ENCODE measurements around the gene CCDC187. TPM values are rescaled to one million over a fixed set of nuclear protein-coding genes. Genes with fewer than 3 reads are reported as not detected.
"Not testable (repeated sequence)": the region's sequence is repeated elsewhere in the genome, so short reads cannot be mapped to it uniquely, and the experiment has no call there.

The CCDC187 gene
- polyA plus RNA-seq, 1 donor = 2.2 TPM

DNA sequence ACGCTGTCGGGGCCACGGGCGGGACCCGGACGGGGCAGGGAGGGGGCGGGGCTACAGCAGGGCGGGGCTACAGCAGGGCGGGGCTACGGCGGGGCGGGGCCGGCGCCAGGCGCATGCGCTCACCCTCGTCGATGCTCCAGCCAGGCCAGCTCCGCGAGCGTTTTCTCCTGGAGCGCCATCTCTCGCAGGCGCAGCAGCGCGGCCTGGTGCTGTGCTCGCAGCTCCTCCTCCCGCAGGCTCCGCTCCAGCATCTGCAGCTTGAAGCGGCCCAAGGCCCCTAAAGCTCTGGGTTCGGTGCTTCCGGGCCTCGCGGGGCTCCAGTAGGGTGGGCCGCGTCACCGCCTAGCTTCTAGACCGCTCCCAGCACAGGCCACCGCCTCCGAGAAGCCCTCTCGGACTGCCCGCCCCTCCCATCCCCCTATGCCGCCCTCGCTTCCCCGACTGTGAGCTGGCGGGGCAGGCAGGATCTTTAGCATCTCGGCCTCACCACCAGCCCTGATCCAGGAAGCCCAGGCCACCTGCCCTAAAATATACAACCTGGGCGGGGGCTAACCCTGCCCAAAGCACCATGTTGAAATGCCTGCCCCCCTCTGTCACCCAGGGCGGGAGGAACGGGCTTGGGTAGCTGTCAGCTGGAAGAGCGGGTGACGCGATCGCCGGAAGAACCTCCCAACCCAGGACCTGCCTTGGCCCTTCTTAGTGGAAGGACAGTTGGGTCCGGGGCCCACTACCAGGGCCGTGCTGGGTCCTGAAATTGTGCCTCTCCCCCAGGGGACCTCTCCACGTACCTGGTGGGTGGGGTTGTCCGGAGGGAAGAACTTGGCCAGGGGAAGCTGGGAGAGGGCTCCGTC lies 36.4 kb downstream of the CCDC187 start:
- peak; percentile 53 for DNase-seq

DNA sequence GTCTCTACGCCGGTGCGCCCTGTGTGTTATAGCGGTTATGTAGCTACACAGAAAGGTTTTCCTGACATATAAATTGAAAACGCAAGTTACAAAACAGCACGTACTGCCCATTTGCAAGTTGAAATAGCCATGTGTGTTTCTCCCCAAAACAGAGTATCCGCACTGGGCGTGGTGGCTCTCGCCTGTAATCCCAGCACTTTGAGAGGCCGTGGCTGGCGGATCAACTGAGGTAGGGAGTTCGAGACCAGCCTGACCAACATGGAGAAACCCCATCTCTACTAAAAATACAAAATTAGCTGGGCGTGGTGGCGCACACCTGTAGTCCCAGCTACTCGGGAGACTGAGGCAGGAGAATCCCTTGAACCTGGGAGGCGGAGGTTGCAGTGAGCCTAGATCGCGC lies 37.3 kb downstream of the CCDC187 start:
- DNase-seq = not testable (repeated sequence)

DNA sequence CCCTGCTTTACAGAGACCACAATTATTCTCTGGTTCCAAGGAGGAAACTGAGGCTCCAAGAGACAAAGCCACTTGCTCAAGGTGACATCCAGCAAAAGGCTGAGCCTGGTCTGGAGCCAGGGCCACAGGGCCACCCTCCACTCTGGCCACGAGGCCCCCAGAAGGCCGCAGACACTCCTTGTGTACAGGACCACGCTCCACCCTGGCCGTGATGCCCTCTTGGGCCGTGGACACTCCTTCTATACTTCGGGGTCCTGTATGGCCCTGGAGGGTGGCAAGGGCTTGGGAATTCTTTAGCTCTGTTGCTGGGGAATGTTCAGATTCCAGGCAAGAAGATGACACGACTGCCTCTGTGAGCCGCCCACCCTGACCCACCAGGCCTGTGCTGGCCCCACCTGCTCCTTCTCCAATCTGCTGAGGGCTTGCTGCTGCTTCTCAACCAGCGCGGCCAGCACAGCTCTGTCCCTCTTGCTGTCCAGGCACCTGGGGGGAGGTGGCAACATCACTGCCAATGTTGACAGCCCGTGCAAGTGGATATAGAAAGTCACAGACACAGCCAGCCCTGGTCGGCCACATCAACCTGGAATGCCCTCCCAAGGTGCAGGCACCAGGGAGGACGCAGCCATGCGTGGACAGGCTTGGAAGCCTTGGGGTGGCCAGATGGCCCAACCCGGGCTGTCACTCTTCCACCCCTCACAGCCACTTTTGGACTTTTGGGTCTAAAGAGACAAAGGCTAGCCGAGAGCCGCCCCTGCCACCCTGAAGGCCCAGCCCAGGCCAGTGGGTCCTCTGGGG lies 38.1 kb downstream of the CCDC187 start:
- no peak for DNase-seq

DNA sequence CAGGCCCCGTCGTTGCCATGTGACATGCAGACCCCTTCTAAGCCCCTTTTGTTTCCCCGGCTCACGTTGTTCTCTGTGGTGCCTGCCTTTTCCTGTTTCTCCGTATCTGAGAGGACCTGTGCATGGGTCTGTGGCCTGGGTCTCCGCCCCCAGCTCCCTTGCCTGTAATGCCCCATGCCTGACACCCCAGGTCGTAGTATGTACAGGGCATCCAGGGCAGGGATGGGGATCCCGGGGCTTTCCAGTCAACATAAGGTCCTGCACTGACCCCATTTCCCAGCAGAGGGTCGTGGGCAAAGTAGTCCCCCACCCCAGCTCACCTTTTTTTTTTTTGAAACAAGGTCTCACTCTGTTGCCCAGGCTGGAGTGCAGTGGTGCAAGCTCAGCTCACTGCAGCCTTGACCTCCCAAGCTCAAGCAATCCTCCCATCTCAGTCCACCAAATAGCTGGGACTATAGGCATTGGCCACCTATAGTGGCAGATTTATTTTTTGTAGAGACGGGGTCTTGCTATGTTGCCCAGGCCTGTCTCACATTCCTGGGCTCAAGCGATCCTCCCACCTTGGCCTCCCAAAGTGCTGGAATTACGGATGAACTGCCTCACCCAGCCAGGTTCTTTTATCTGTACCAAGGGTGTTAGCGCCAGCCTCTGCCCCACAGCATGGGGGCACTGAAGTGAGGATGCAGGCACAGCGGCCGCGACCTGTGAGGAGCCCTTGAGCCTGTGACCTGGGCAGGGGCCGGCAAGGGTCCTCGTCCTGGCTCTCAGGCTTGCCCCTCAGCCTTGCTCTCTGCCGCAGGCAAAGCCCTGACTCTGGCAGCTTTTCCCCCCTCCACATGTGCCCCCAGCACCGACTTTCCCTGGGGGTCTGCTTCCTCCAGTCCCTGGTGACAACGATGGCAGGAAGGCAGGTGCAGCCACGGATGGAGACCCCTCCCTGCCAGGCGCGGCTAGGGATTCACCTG lies 39.2 kb downstream of the CCDC187 start:
- DNase-seq = no peak

DNA sequence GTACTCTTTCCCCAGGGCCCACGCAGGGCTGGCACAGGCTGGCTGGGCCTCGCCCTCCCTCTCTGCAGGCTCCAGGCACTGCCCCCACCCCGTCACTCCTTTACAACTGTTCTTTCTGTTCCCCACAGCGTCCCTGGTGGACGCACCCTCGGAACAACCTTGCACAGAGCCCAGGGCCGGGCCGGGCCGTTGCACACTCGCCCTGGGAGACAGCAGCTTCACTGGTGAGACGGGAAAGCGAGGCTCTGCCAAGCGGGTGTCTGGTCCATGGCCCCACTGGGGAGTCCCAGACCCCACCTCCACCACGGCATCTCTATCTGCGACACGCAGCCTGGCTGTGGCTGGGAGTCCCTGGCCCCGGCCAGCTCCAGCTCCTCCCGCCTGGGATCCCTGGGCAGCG lies 39.9 kb downstream of the CCDC187 start:
- no peak for DNase-seq

DNA sequence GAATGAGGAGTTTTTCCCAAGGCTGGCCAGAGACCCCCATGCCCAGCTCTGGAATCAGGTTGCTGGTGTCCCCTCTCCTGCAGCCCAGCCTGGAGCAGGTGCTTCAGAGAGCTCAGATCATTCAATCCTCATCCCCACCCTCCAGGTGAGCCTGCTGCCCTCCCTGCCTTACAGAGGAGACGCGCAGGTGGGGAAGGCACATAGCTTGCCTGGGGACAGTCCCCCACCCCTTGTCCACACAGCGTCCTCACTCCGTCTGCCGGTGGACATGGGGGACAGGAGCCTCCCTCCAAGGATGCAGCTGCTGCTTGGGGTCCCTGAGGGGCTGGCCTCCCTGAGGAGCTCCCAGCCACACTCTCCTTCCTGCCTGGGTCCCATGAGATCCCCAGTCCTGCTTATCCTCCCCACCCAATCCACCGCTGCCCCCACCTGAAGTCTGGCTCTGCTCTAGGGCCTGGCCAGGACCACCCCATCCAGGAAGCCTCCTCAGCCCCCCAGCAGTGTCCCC lies 41.2 kb downstream of the CCDC187 start:
- DNase-seq = no peak

DNA sequence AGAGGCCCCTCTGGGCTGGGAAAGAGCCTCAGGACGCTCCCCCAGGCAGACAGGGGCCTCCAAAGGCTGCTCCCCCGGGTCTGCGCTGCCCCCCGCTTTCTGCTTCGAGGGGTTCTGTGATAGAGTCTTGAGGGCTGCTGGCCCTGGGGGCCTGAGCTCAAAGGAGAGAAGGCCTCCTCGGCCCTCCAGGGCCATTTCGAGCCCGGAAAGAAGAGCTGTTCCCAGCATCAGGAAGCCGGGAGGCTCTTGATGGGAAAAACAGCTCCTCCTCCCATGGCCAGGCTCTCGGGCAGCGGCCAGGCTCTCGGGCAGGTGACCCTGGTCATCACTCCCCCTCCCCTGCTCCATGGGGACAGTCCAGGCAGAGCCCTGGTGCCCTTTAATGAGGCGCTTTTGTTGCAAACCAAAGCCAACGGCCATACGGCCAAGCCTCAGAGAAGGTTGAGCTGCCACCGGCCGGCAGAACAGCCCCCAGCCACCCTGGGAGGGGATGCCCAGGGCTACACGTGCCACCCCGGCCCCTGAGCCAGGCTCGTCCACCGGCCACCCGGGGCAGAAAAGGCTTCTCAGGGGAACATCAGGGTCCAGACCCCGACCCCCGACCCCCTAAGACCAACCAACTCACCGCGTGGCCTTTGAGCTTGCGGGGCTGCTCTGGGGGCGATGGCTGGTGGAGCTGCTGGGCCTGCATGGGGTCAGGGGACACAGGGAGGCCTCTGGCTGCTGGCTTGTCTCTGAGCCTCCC lies 42.0 kb downstream of the CCDC187 start:
- DNase-seq = no peak

DNA sequence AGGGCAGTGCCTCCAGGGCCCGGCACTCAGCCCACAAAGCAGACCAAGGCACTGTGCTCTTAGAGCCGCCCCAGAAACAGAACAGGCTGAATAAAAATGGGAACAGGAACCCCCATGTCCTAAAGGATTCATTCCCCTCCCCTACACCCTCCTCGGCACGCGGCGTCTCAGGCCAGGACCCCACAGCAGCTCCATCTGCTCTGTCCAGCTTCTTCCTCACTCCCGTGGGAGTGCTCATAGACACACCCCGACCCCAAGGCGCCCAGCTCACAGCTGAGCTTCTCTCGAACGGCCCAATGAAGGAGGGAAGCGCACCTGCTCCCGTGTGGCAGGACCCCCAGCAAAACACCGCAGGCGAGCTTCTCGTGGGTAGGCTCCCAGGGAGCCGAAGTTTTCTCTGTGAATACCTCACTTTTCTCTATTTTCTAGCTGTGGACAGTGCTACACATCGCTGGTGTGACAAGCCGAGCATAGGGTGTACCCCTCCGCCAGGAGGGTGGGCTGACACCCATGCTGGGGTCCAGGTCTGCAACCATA lies 42.9 kb downstream of the CCDC187 start:
- no peak for DNase-seq

DNA sequence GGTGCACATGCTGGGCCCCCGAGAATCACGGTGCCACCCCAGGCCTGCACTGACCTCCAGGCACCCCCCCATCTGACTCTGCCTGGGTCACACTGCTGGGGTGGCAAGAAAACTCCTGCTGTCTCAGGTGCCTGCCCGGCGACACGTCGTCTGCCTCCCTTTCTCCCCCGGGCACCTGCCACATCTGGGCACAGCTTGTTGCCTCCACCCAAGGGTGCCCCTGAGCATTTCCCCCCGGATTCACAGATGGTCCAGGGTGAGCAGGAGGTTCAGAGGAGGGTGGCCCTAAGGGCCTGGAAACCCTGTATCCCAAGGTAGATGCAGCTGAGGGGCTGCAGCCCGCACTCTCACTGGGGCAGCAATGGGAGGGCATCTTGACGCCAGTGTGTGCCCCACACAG lies 43.4 kb downstream of the CCDC187 start:
- no peak for DNase-seq

DNA sequence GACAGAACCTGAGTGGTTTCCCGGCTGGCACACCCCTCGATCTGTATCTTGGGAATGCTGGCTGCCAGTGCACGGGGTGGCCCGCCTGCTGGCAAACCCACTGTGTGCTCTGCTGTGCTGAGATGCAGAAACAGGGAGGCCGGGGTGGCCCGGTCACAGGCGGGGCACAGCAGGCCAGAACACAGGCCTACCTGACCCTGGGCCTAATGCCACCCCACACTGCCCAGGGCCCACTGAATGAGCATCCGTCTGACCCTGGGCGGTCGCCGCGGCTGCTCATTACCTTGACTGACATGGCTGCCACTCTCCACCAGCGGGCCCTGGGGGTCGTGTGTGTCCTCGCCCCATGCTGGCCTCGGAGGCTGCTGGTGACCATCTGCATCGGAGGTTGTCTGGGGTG lies 44.1 kb downstream of the CCDC187 start:
- no peak for DNase-seq

DNA sequence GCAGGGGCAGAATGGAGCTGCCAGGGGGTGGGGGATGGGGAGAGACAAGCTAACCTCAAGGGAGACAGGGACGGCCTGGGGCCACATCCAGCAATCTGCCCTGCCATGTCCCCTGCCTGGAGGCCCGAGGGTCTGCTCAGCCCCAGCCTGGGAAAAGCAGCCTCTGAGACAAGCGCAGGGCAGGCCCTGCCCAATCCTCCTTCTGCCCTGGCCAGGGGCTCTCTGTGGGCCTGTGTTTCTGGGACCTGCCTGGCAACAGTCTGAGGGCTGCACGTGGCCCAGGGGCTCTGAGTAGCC lies 44.4 kb downstream of the CCDC187 start:
- no peak for DNase-seq

DNA sequence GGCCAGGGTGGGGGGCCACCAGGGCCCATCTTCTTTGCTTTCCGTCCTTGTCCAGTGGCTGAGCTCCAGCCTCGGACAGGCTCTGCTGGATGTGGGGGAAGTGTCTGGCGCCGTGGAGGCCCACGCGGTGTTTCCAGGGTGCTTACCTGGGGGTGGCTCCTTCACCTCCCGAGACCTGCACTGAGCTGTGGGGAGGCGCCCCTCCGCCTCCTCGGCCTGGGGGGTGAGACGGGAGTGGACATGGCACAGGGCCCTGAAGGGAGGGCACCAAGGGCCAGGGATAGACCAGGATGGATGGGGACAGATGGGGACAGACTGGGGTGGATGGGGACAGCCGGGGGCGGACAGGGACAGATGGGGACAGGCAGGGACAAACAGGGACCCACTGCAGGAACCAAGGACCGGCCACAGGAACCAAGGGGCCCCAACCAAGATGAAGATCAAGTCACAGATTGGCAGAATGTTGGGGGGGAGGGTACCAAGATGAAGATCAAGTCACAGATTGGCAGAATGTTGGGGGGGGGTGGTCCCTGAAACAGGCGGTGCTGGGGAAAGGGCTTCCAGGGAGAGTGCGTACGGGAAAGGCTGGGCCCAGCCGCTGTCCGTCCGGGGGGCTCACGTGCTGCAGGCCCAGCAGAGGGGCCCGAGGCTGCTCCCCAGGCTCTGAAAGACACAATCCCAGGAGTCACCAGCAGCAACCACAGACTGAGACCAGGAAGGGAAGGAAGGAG lies 44.9 kb downstream of the CCDC187 start:
- DNase-seq = no peak

DNA sequence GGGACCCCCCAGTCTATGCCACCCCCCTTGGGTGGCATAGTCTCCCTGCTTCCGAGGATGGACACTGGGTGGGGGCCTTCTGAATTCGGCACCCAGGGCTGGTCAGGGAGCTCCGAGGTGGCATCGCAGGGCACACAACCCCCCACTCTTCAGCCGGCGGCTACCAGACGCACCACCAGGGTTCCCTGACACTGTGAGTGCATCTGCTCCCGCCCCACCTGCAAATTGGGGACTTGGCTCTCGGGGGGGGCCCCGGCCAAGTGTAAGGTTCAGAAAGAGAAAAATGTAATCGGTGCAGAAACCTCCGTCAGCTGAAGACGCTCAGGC lies 45.6 kb downstream of the CCDC187 start:
- no peak for DNase-seq

DNA sequence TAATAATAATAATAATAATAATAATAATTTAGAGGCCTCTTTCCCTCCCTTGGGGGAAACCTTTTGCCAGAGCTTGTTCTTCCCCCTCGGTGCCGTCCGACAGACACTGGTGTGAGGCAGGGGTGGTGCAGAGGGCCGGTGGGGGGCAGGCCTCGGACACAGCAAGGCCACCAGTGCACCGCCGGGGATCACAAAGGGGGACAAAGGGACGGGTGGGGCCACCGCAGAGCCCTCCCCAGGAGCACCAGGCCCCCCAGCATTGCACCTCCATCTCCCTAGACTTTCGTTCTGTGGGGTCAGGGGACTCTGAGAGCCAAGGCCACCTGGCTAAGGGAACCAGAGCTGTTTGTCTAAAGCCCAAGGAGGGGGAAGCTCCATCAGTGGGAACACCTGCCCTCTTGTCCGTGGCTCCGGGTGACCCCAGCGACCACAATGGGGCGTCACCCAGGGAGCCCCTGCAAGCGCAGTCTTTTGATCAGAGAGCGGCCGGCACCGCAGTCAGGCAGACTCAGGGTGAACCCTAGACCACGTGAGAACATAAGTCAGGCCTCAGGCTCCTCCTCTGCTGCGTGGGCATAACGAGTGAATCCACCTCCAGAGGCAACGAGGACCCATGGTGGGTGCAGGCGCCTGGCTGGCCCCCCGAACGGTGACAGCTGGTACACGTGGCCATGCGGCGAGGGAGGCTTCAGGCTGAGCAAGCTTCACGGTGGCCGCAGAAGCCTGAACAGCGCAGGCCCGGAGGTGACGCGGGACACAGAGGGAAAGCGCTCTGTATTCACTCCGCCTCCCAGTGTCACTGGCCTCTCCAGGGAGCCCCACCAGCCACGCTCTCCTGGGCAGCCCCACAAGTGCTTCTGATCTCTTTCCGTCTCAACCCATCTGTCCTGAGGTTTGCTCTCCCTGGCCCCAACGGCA lies 46.3 kb downstream of the CCDC187 start:
- no peak for DNase-seq

DNA sequence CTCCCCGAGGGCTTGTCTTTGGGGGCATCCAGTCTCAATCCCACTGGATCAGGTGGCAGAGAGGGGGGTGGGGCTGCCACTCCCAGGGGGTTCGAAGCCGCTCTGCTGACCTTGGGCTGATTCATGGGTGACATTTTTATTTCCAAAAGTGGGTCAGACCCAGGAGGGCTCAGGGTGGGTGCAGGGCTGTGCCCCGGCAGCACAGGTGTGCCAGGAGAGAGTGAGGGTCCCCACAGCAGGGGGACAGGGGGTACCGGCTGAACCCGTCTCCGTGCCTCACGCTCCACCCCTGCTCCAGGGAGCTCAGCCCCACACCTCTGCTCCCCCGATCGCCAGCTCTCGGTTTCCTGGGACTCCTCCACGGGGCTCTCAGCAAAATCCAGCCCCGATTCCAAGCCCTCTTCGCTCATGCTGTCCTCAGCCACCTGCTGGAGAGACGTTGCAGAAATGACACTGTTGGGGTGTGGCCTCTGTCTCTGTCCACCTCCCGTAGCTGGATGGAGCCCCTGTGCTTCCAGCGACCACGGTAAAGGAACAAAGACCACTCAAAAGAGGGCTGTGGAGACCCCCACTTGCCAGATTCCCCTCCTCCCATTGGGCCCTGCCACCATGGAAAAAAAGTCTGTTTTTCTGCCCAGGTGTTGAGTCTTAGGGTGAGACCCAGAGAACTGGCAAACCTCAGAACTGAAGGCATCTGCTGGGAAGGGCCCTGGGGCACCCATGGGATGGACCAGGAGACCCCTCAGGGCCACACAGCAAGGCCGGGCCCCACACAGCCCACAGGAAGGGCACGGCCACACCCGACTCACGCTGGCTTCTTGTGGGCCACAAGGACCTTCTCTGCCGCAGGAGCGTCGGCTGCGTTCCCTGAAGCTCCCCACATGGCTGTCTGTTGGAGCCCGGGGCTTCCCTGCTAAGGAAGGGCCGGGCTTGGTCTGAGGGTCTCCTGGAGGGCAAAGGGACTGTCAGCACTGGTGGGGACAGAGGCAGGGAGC lies 47.7 kb downstream of the CCDC187 start:
- DNase-seq = no peak

DNA sequence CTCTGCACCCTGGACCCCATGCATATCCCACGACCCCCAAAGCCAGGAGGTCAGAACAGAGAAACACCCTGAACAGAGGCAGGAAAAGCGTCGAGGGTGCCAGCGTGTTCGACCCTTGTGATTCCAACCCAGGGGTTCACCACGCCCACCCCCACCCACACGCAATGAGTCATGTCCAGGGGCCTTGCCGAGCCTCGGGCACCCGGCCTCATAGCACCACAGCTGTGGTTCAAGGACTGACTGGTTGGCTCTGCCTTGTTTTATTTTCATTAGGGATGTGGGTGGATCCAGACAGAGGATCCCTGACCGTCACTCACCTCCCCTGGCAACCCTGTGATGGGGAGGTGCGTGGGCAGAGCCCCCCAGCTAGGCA lies 48.7 kb downstream of the CCDC187 start:
- DNase-seq = no peak

DNA sequence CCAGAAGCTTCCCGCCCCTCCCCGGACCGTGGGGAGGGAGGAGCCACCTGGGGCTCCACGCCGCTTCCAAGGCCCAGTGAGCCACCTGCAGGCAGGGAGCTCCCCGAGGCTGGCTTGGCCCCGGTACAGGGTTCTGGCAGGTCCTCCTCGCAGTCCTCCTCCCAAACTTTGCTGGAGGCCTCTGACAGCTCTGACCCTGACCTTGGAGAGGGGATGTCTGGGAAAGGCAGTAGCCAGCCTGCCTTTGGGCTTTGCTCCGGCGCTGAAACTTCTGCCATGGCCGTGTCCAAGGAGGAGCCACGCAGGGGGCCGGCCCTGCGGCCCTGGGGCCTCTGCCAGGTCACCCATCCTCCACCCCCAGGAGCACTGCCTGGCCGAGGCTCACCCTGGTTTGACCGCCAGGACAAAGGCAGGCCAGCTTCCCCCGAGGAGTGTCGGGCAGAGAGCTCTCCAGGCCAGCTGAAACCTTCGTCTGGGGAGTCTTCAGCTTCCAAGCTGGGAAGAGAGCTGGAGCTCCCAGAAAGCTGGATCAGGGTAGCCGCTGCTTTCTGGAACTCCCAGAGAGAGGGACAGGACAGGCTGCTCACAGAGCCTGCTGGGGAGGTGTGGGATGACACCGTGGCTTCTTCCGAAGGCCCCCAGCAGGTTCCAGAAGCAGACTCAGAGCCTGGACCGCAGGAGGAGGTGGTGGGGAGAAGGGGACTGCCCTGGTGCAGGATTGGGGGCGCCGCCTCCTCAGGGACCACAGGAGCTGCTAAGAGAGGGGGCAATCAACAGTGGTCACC lies 49.3 kb downstream of the CCDC187 start:
- no peak for DNase-seq

Data from left kidney (tissue), 2 donors.